Fibroblast of lung (primary cell): ENCODE data around the gene THPO.

Experiments used
- CTCF ChIP-seq, 2 donors: IDR thresholded peaks in 1 of 2; conservative IDR thresholded peaks in 1 of 2; 1 replicate in 1 of 2; 2 replicates in 1 of 2; pipeline ENCODE4 v1.5.1; 2011 to 2012; ENCODE audit warnings: low read length in 2 of 2, control low read depth in 1 of 2, inconsistent platforms in 1 of 2, low read depth in 1 of 2, mild to moderate bottlenecking in 1 of 2
- EZH2 ChIP-seq: IDR thresholded peaks from 2 replicates; pipeline ENCODE4 v1.5.1; 2012; ENCODE audit warnings: low read length, control low read depth, mild to moderate bottlenecking; ENCODE audit errors: missing control alignments

GRCh38 chr3:184362668-184363546 lies 15.1 kb downstream of the THPO start:
- TF ChIP-seq CTCF (conservative IDR thresholded peaks at IDR 0.05 in 1 of 2, IDR thresholded peaks at IDR 0.05 in 1 of 2; ENCODE audit: low read depth in 1 of 2, low read length in 2 of 2) (peak; percentile 51 to 73), EZH2 (no peak)
